ENCODE results near the gene ADAMTSL1.

- no peak for TF ChIP-seq CTCF (IDR thresholded peaks at IDR 0.05)
- TF ChIP-seq POLR2A (IDR thresholded peaks at IDR 0.05) = no peak
- no peak for TF ChIP-seq EP300 (IDR thresholded peaks at IDR 0.05)
Measured at GRCh38 chr9:18910916-18911315, 437.0 kb downstream of the ADAMTSL1 start.
